Testis (tissue), 3 donors: ENCODE data around the gene PI3. TPM values are rescaled to one million over a fixed set of nuclear protein-coding genes. Genes with fewer than 3 reads are reported as not detected.

Source experiments
- DNase-seq: peaks from one replicate; pipeline ENCODE4 v3.0.0-alpha.2; 2019
- H3K27ac ChIP-seq, 2 donors: fragments of 200-600 bp; sonication (generic); one replicate each; pipeline ENCODE4 v1.5.1; 2019
- H3K27me3 ChIP-seq: fragments of 200-600 bp; sonication (generic); one replicate; pipeline ENCODE4 v1.5.1; 2019
- H3K36me3 ChIP-seq: fragments of 200-600 bp; sonication (generic); one replicate; pipeline ENCODE4 v1.5.1; 2017; ENCODE audit warnings: low read depth; ENCODE audit errors: missing control alignments
- H3K4me1 ChIP-seq: fragments of 200-600 bp; sonication (generic); one replicate; pipeline ENCODE4 v1.5.1; 2019
- H3K4me3 ChIP-seq, 2 donors: fragments of 200-600 bp; sonication (generic); one replicate each; pipeline ENCODE4 v1.5.1; 2017 to 2019
- H3K9me3 ChIP-seq: fragments of 200-600 bp; sonication (generic); one replicate; pipeline ENCODE4 v1.5.1; 2017
- POLR2A ChIP-seq: fragments of 450-650 bp; IDR thresholded peaks from one replicate; pipeline ENCODE4 v1.6.1; 2017; ENCODE audit warnings: antibody characterized with exemption, mild to moderate bottlenecking, moderate library complexity
- WGBS, 2 donors: methylation state at CpG; one replicate each; pipeline ENCODE4 v1.1.5; 2018; 5-methylcytosine and 5-hydroxymethylcytosine counted together
- intact Hi-C: fragments of 100-400 bp; cut with DNase I; formaldehyde crosslinking; loops from one replicate; pipeline ENCODE4 v1.15.1; 2023; ENCODE audit warnings: low total_unique reads
- polyA plus RNA-seq: library from polyadenylated mRNA; stranded (reverse); fragments of 350-450 nt; fragmentation: Illumina TruSeq; extraction: RNeasy Lipid Tissue Mini Kit (QIAGEN cat#74804); gene quantifications from one replicate; pipeline ENCODE4 v1.2.3, GENCODE V29; 2014; ENCODE audit warnings: low read depth, low replicate concordance; ENCODE audit not compliant: insufficient read depth
- total RNA-seq, 2 donors: library from RNA; depleted of rRNA; stranded (reverse); fragments of >200 nt; gene quantifications; one replicate each; pipeline ENCODE4 v1.2.3, GENCODE V29; 2016
- TF ChIP-seq, protein P1 (sequence below), 3 experiments: fragments of 450-650 bp in 2 of 3; fragments of 200-600 bp in 1 of 3; sonication (generic) in 1 of 3; IDR thresholded peaks; one replicate each; pipeline ENCODE4 v1.5.1; 2016 to 2019; ENCODE audit warnings: antibody characterized with exemption in 3 of 3, mild to moderate bottlenecking in 2 of 3, moderate library complexity in 1 of 3

Gene PI3
- total and polyA plus RNA-seq, 3 donors from 2014 or later = 0.94 to 1.2 TPM; not detected in 1

DNA sequence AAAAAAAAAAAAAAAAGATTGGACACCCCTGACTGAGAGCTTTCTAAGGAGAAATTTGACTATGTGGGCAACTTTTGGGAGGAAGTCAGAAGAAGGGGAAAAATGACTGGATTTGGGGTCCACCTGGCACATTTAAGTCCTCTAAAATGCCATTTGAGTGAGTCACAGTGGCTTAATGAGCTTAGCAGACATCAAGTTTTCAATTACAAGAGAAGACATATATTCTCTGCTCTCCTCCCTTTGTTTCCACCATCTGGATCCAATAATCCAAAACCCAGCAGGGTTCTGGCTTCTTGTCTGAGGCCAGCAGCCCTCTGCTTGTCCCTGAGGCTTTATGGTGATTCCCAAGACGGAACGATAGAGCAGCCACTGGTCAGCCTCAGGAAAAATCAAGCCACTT, 6.9 kb downstream of the PI3 start:
- Histone ChIP-seq H3K36me3 (no peaks in the 10 kb centered on the region), H3K27me3 (no peaks in the 10 kb centered on the region), H3K9me3 (no peaks in the 10 kb centered on the region), H3K4me3 (no peak overlapping the region), H3K4me1 (no peaks in the 10 kb centered on the region), H3K27ac (no peak overlapping the region)
- 60 to 88% methylated on average over 1 to 2 of the region's 2 CpGs for WGBS, 2 donors
- intact Hi-C loops = no loop called here
- TF ChIP-seq, protein P1, sequence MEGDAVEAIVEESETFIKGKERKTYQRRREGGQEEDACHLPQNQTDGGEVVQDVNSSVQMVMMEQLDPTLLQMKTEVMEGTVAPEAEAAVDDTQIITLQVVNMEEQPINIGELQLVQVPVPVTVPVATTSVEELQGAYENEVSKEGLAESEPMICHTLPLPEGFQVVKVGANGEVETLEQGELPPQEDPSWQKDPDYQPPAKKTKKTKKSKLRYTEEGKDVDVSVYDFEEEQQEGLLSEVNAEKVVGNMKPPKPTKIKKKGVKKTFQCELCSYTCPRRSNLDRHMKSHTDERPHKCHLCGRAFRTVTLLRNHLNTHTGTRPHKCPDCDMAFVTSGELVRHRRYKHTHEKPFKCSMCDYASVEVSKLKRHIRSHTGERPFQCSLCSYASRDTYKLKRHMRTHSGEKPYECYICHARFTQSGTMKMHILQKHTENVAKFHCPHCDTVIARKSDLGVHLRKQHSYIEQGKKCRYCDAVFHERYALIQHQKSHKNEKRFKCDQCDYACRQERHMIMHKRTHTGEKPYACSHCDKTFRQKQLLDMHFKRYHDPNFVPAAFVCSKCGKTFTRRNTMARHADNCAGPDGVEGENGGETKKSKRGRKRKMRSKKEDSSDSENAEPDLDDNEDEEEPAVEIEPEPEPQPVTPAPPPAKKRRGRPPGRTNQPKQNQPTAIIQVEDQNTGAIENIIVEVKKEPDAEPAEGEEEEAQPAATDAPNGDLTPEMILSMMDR (IDR thresholded peaks at IDR 0.05) = no peak
- no peak for TF ChIP-seq POLR2A
- DNase-seq = no peak

- no peak for DNase-seq
- no peak overlapping the region for H3K27ac ChIP-seq
- H3K9me3 ChIP-seq = no peaks in the 10 kb centered on the region
- no peaks in the 10 kb centered on the region for H3K27me3 ChIP-seq
- H3K4me3 ChIP-seq = no peak overlapping the region
- 81 to 90% methylated on average over 2 of the region's 2 CpGs for WGBS, 2 donors
- intact Hi-C loops = no loop called here
- no peak for TF ChIP-seq POLR2A
- TF ChIP-seq, protein P1 (IDR thresholded peaks at IDR 0.05) = no peak
- H3K4me1 ChIP-seq = no peaks in the 10 kb centered on the region
- H3K36me3 ChIP-seq = no peaks in the 10 kb centered on the region
Measured at GRCh38 chr20:45183084-45183483, 8.4 kb downstream of the PI3 start.

GRCh38 chr20:45187693-45188092, 13.0 kb downstream of the PI3 start:
- intact Hi-C loops = no loop called here
- WGBS, 2 donors = 64 to 74% methylated on average over 2 of the region's 2 CpGs
- Histone ChIP-seq H3K4me3 (no peak overlapping the region), H3K4me1 (no peaks in the 10 kb centered on the region), H3K36me3 (no peaks in the 10 kb centered on the region), H3K27ac (no peak overlapping the region), H3K27me3 (no peaks in the 10 kb centered on the region), H3K9me3 (no peaks in the 10 kb centered on the region)
- DNase-seq = no peak
- TF ChIP-seq, protein P1 (IDR thresholded peaks at IDR 0.05) = no peak
- no peak for TF ChIP-seq POLR2A

DNA sequence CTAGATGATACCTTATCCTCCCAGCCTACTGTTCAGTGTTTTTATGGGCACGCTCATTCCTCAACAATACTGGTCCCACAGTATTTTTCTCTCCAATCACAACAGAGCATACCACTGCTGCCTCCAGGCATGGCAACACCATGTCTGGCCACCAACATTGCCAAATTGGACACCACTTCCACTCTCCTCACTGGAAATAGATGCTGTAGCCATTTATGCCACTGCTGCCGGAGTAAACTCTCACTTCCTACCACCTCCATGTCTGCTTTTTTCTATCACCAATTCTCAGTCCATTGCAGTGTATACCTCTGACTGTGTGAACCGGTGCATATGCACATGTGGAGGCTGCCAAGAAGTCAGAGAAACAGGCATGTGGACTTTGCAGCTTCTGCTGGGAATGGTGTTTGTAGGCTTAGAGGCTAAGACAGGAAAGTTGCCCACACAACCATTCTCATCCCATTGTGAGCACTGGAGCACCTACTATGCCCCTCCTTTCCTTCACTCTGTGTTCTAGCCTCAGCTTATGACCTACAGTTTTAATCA, 14.4 kb downstream of the PI3 start:
- 79 to 86% methylated on average over 3 of the region's 3 CpGs for WGBS, 2 donors
- no peak overlapping the region for H3K4me3 ChIP-seq
- no peaks in the 10 kb centered on the region for H3K27me3 ChIP-seq

DNA sequence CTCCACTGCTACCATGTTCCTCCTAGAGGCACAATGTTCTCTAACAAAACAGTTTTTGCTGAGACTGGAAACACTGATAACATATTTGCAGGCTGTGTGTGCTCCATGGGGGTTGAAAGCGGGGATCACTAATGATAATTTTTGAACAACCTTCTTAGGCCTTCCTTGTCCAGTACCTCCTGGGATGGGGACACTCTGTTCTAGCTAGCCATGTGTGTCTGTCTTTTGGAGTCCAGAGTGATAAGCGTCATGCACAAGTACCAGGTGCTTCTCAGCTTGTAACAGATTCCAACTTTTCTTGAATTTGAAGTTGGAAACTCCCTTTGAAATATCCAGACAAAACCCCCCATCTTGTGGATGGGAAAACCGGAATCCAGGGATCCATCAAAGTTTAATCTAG, 15.2 kb downstream of the PI3 start:
- TF ChIP-seq POLR2A = no peak
- TF ChIP-seq, protein P1 (IDR thresholded peaks at IDR 0.05) = no peak
- Histone ChIP-seq H3K4me1 (no peaks in the 10 kb centered on the region), H3K36me3 (no peaks in the 10 kb centered on the region), H3K27ac (no peak overlapping the region), H3K27me3 (no peaks in the 10 kb centered on the region), H3K9me3 (no peaks in the 10 kb centered on the region), H3K4me3 (no peak overlapping the region)
- 67 to 68% methylated on average over 3 of the region's 3 CpGs for WGBS, 2 donors
- intact Hi-C loops = no loop called here
- no peak for DNase-seq

More for the DNA sequence above, 14.4 kb downstream of the PI3 start:
- TF ChIP-seq, protein P1 (IDR thresholded peaks at IDR 0.05) = no peak
- TF ChIP-seq POLR2A = no peak
- DNase-seq = no peak
- H3K27ac ChIP-seq = no peak overlapping the region
- H3K4me1 ChIP-seq = no peaks in the 10 kb centered on the region
- no peaks in the 10 kb centered on the region for H3K36me3 ChIP-seq
- intact Hi-C loops = no loop called here
- H3K9me3 ChIP-seq = no peaks in the 10 kb centered on the region
